A673 (cell line): ENCODE measurements around the gene SERINC3. TPM values are rescaled to one million over a fixed set of nuclear protein-coding genes. Genes with fewer than 3 reads are reported as not detected.

ENCODE experiments used
- BruUV-seq: library from RNA; stranded (reverse); fragments of 400-500 nt; replicated peaks from 2 replicates; lab custom pipeline; 2021; lab: Mats Ljungman, UMichigan
- CTCF ChIA-PET: fragments of 300-600 bp; sonication (Branson Sonifier 250); formaldehyde crosslinking; loops from one replicate; lab custom pipeline; 2022; ENCODE audit warnings: antibody characterized with exemption; lab: Charles Lee
- POLR2A ChIA-PET: fragments of 300-600 bp; sonication (Branson Sonifier 250); formaldehyde crosslinking; loops from one replicate; lab custom pipeline; 2022; ENCODE audit warnings: antibody characterized with exemption; ENCODE audit not compliant: low non-redundant PET; lab: Charles Lee
- DNase-seq: peaks from one replicate; pipeline ENCODE4 v3.0.0-alpha.2; 2015; ENCODE audit warnings: low spot score
- H3K27ac ChIP-seq: fragments of 200-600 bp; sonication (generic); 2 replicates; pipeline ENCODE4 v1.5.1; 2016; ENCODE audit warnings: mixed run types, low read depth, mild to moderate bottlenecking, mixed read lengths, antibody characterized with exemption, low read length; ENCODE audit not compliant: poor library complexity, severe bottlenecking
- H3K27me3 ChIP-seq: fragments of 200-600 bp; sonication (generic); replicated peaks from 2 replicates; pipeline ENCODE4 v1.6.1; 2017; ENCODE audit warnings: mixed run types, low read depth, mild to moderate bottlenecking, mixed read lengths, antibody characterized with exemption, low read length; ENCODE audit not compliant: insufficient read depth, poor library complexity
- H3K36me3 ChIP-seq: fragments of 200-600 bp; sonication (generic); 2 replicates; pipeline ENCODE4 v1.6.1; 2016; ENCODE audit warnings: mixed run types, mild to moderate bottlenecking, mixed read lengths, antibody characterized with exemption, low read length; ENCODE audit not compliant: insufficient read depth, poor library complexity, severe bottlenecking
- H3K4me1 ChIP-seq: fragments of 200-600 bp; sonication (generic); 2 replicates; pipeline ENCODE4 v1.6.1; 2017; ENCODE audit warnings: mixed run types, mild to moderate bottlenecking, mixed read lengths, antibody characterized with exemption, low read length; ENCODE audit not compliant: insufficient read depth, poor library complexity, severe bottlenecking
- H3K4me3 ChIP-seq: fragments of 200-600 bp; sonication (generic); 2 replicates; pipeline ENCODE4 v1.5.1; 2016; ENCODE audit warnings: low read depth, mixed run types, mild to moderate bottlenecking, mixed read lengths, low read length; ENCODE audit not compliant: poor library complexity, severe bottlenecking
- H3K9me3 ChIP-seq: fragments of 200-600 bp; sonication (generic); 2 replicates; pipeline ENCODE4 v1.6.1; 2016; ENCODE audit warnings: mixed run types, low read depth, mild to moderate bottlenecking, mixed read lengths, antibody characterized with exemption, low read length; ENCODE audit not compliant: poor library complexity, severe bottlenecking
- CTCF ChIP-seq: fragments of 300-800, 200-600 bp; sonication (generic); conservative IDR thresholded peaks from 2 replicates; pipeline ENCODE4 v1.5.1; 2017; ENCODE audit warnings: low read depth, mild to moderate bottlenecking, antibody characterized with exemption, low read length, moderate library complexity, mixed read lengths
- EZH2 ChIP-seq: fragments of 200-600 bp; sonication (generic); IDR thresholded peaks from 2 replicates; pipeline ENCODE4 v1.6.1; 2017; ENCODE audit warnings: borderline replicate concordance, low read depth, mild to moderate bottlenecking, mixed read lengths, antibody characterized with exemption, low read length; ENCODE audit not compliant: poor library complexity, severe bottlenecking
- intact Hi-C: fragments of 100-400 bp; cut with micrococcal nuclease; formaldehyde crosslinking; loops from one replicate; pipeline ENCODE4 v1.10.0; 2022; ENCODE audit not compliant: unreplicated experiment
- total RNA-seq: library from RNA; stranded (reverse); gene quantifications from 2 replicates; pipeline ENCODE4 v1.2.3, GENCODE V29; 2021

Gene SERINC3
- total RNA-seq, 1 experiment from 2014 or later, result 50.5 TPM

GRCh38 chr20:44537993-44538392 lies 16.1 kb upstream of the SERINC3 start:
- Histone ChIP-seq H3K9me3 (no peaks in the 10 kb centered on the region), H3K27ac (no peak overlapping the region), H3K27me3 (no peaks in the 10 kb centered on the region), H3K4me1 (peaks cover 5% of the 10 kb centered on the region), H3K4me3 (no peak overlapping the region), H3K36me3 (no peaks in the 10 kb centered on the region)
- BruUV-seq, result no TSS peak
- ChIA-PET POLR2A (no interaction called here), CTCF (no interaction called here)
- DNase-seq, result no peak
- intact Hi-C loops, result no loop called here
- TF ChIP-seq EZH2, result no peak
- TF ChIP-seq CTCF, result no peak; the same call in 1 of the 2 replicates

- Histone ChIP-seq H3K27me3 (no peaks in the 10 kb centered on the region), H3K27ac (no peak overlapping the region), H3K4me1 (peaks cover 11% of the 10 kb centered on the region), H3K4me3 (no peak overlapping the region), H3K9me3 (no peaks in the 10 kb centered on the region), H3K36me3 (no peaks in the 10 kb centered on the region)
- DNase-seq, result no peak
- POLR2A ChIA-PET, result no interaction called here
- no peak for TF ChIP-seq EZH2
- no peak for TF ChIP-seq CTCF
- intact Hi-C loops, result no loop called here
- CTCF ChIA-PET, result no interaction called here
- no TSS peak for BruUV-seq
Observed at GRCh38 chr20:44536175-44536574, 14.3 kb upstream of the SERINC3 start.

GRCh38 chr20:44533928-44534327 lies 12.1 kb upstream of the SERINC3 start:
- H3K9me3 ChIP-seq, result no peaks in the 10 kb centered on the region
- DNase-seq, result no peak
- no TSS peak for BruUV-seq
- no peak overlapping the region for H3K4me3 ChIP-seq
- H3K36me3 ChIP-seq, result no peaks in the 10 kb centered on the region
- ChIA-PET CTCF (no interaction called here), POLR2A (no interaction called here)
- no peaks in the 10 kb centered on the region for H3K27me3 ChIP-seq
- peaks cover 6% of the 10 kb centered on the region for H3K4me1 ChIP-seq
- H3K27ac ChIP-seq, result no peak overlapping the region
- TF ChIP-seq CTCF (no peak), EZH2 (no peak)
- intact Hi-C loops, result no loop called here
